Osteoblast (primary cell): ENCODE data around the gene ACTL6B. TPM values are rescaled to one million over a fixed set of nuclear protein-coding genes. Genes with fewer than 3 reads are reported as not detected.

Source experiments
- DNase-seq: peaks from one replicate; pipeline ENCODE4 v3.0.0; 2011; ENCODE audit warnings: low spot score, mixed read lengths; ENCODE audit not compliant: insufficient read length; ENCODE audit errors: missing footprints
- H2AFZ ChIP-seq: 2 replicates; pipeline ENCODE4 v1.6.0; 2011; ENCODE audit warnings: mild to moderate bottlenecking, low read length
- H3K27ac ChIP-seq: 2 replicates; pipeline ENCODE4 v1.5.1; 2011; ENCODE audit warnings: mild to moderate bottlenecking, low read depth, low read length, moderate library complexity
- H3K27me3 ChIP-seq: 2 replicates; pipeline ENCODE4 v1.6.0; 2012; ENCODE audit warnings: mild to moderate bottlenecking, control low read depth, inconsistent platforms, low read length, moderate library complexity; ENCODE audit not compliant: insufficient read depth
- H3K36me3 ChIP-seq: 2 replicates; pipeline ENCODE4 v1.5.1; 2011; ENCODE audit warnings: mild to moderate bottlenecking, low read length, control low read depth, moderate library complexity; ENCODE audit not compliant: insufficient read depth
- H3K4me1 ChIP-seq: 2 replicates; pipeline ENCODE4 v1.5.1; 2011; ENCODE audit warnings: mild to moderate bottlenecking, low read length, control low read depth, moderate library complexity; ENCODE audit not compliant: insufficient read depth
- H3K4me2 ChIP-seq: 2 replicates; pipeline ENCODE4 v1.6.0; 2011; ENCODE audit warnings: mild to moderate bottlenecking, low read length; ENCODE audit not compliant: insufficient read depth
- H3K4me3 ChIP-seq: fragments of 200-600 bp; sonication (generic); 3 replicates; pipeline ENCODE4 v1.5.1; 2012; ENCODE audit warnings: mild to moderate bottlenecking, low read length, inconsistent platforms; ENCODE audit not compliant: insufficient read depth
- H3K79me2 ChIP-seq: 2 replicates; pipeline ENCODE4 v1.6.0; 2012; ENCODE audit warnings: mild to moderate bottlenecking, low read length, control low read depth, inconsistent platforms; ENCODE audit not compliant: insufficient read depth
- H3K9me3 ChIP-seq: 2 replicates; pipeline ENCODE4 v1.5.1; 2011; ENCODE audit warnings: low read depth, low read length, control low read depth
- H4K20me1 ChIP-seq: 2 replicates; pipeline ENCODE4 v1.6.0; 2012; ENCODE audit warnings: mild to moderate bottlenecking, low read length, control low read depth; ENCODE audit not compliant: insufficient read depth
- total RNA-seq: library from RNA; depleted of rRNA; stranded (reverse); fragments of >200 nt; gene quantifications from 2 replicates; pipeline ENCODE4 v1.2.3, GENCODE V29; 2012
- TF ChIP-seq, protein P1 (sequence below): IDR thresholded peaks from 2 replicates; pipeline ENCODE4 v1.5.1; 2011; ENCODE audit warnings: mild to moderate bottlenecking, low read depth, low read length, moderate library complexity; ENCODE audit errors: extremely low read depth

Gene ACTL6B
- total RNA-seq, 1 donor: not detected

DNA sequence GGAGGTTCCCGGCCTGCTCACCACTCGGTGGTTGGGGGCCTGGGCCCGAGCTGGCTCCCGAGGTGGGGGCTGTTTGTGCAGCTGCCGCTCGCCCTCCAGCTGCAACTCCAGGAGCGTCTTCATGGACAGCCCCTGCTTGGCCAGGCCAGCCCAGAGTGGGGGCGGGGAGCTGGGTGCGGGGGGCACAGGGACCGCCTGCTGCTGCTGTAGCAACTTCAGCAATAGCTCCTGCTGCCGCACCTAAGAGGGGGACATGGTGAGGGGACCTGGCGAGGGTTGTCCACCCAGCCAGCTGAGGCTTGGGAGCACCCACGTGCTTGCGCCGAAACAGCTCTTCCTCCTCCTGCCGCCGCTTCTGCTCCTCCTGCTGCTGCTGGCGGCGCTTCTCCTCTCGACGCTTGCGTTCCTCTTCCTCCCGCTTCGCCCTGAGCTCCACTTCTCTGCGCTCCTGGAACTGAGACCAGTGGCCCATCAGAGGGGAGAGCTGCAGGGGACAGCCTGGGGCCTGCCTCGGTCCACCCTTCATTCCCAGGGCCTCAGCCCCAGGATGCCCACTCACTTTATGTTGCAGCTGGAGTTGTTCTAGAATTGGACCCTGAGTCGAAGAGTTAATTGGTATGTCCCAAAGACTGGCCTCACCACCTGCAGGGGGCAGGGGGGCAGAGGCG is 26.9 kb upstream of the ACTL6B start:
- Histone ChIP-seq H3K79me2 (peaks cover 10% of the 10 kb centered on the region), H2AFZ (no peak overlapping the region), H3K4me2 (no peak overlapping the region), H4K20me1 (peaks cover 31% of the 10 kb centered on the region), H3K27ac (no peak overlapping the region), H3K27me3 (no peaks in the 10 kb centered on the region), H3K36me3 (peaks cover 39% of the 10 kb centered on the region), H3K4me3 (no peak overlapping the region), H3K9me3 (no peaks in the 10 kb centered on the region), H3K4me1 (peaks cover 3% of the 10 kb centered on the region)
- DNase-seq: peak; percentile 84
- TF ChIP-seq, protein P1, sequence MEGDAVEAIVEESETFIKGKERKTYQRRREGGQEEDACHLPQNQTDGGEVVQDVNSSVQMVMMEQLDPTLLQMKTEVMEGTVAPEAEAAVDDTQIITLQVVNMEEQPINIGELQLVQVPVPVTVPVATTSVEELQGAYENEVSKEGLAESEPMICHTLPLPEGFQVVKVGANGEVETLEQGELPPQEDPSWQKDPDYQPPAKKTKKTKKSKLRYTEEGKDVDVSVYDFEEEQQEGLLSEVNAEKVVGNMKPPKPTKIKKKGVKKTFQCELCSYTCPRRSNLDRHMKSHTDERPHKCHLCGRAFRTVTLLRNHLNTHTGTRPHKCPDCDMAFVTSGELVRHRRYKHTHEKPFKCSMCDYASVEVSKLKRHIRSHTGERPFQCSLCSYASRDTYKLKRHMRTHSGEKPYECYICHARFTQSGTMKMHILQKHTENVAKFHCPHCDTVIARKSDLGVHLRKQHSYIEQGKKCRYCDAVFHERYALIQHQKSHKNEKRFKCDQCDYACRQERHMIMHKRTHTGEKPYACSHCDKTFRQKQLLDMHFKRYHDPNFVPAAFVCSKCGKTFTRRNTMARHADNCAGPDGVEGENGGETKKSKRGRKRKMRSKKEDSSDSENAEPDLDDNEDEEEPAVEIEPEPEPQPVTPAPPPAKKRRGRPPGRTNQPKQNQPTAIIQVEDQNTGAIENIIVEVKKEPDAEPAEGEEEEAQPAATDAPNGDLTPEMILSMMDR: no peak

DNA sequence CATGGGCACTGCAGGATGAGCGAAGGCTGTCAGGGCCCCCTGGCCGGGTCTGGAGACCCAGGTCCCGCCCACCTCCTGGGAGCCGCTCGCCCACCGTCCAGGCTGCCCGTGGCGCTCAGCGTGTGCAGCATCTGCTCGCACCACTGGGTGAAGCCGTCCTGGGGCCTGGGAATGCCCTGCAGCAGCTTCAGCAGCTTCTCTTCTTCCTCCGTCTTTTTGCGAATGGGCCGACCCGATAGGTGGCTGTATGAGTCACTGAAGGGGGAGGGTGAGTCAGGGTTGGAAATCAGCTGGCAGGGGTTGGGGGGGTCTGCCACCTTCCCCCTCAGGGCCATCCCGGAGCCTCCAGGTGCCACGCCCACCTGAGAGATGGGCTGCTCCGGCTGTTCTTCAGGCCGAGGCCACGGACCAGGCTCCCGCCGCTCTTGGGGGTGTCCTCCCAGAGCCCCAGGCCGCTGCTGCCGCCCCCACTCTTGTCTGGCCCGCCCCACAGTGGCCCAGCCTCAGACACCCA is 26.0 kb upstream of the ACTL6B start:
- TF ChIP-seq, protein P1: no peak
- Histone ChIP-seq H3K79me2 (peaks cover 12% of the 10 kb centered on the region), H3K4me3 (no peak overlapping the region), H3K9me3 (no peaks in the 10 kb centered on the region), H3K36me3 (peaks cover 47% of the 10 kb centered on the region), H3K27me3 (no peaks in the 10 kb centered on the region), H2AFZ (no peak overlapping the region), H3K4me1 (peaks cover 3% of the 10 kb centered on the region), H4K20me1 (peaks cover 33% of the 10 kb centered on the region), H3K4me2 (no peak overlapping the region), H3K27ac (no peak overlapping the region)
- peak; percentile 89 for DNase-seq

DNA sequence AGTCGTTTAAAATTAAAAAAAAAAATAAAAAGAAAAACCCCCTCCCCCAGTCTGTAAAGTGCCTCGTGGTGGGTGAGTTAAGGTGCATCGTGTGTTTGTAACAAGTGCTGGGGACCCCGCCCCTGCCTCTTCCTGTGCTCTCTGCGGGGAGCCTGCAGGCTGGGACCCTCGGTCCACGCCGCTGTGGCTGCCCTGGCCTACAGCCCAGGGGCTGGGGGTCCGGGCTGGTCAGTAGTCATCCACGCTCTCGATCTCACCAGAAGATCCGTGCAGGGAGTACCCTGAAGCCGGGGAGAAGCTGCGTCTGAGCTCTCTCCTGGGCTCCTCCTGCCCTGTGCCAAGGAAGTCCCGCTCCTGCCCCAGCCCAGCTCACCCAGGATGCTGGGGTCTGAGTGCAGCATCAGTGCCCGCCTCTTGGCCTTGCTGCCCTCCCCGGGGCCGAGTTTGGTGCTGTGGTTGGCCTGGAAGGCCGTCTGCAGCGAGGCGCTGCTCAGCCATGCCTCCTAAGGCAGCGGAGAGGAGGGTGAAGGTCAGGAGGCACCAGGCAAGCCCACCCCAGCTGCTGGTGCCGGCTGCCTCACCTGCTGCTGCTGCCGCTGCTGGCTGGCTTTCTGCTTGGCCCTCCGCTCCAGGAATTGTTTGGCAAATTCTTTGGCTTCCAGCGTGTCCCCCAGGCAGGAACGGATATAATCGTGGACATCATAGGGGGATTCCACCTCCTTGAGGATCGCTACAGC is 25.4 kb upstream of the ACTL6B start:
- H3K79me2 ChIP-seq: peaks cover 18% of the 10 kb centered on the region
- DNase-seq: peak; percentile 86
- TF ChIP-seq, protein P1: no peak
- H3K27ac ChIP-seq: no peak overlapping the region
- H3K4me1 ChIP-seq: peaks cover 3% of the 10 kb centered on the region
- no peak overlapping the region for H3K4me2 ChIP-seq
- no peaks in the 10 kb centered on the region for H3K9me3 ChIP-seq
- no peak overlapping the region for H3K4me3 ChIP-seq
- H4K20me1 ChIP-seq: peaks cover 34% of the 10 kb centered on the region
- peaks cover 53% of the 10 kb centered on the region for H3K36me3 ChIP-seq
- no peaks in the 10 kb centered on the region for H3K27me3 ChIP-seq
- H2AFZ ChIP-seq: no peak overlapping the region

DNA sequence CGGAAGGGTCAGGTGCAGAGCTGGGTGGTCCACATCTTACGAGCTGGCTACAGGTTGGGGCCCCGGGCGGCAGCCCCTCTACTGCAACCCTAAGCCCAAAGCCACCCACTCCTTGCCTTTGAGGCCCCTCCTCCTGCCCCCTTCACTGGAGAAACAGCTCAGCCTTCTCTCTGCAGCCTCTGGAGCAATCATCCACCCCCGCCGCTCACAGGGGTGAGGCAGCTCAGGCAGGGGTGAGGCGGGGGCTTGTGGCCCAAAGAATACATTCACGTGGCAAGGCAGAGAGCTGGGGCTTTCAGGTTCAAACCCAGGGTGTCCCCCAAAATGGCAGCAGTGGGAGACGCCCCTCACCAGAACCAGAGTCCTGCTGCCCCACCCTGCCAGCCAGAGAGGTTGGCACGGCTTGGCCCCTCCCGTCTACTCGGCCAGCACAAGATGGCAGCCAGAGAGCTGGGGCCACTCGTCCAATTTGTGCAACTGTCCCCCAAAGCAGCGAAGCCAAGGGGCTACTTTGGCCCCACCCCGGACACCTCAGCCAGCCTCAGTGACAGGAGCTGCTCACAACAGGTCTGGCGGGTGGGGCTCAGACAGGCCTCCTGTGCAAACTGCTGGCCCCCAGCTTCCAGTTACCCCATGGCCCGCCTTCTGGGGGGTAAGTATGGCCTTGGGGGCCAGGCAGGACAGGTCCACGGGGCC is 24.5 kb upstream of the ACTL6B start:
- Histone ChIP-seq H3K4me1 (peaks cover 3% of the 10 kb centered on the region), H3K27ac (no peak overlapping the region), H3K36me3 (peaks cover 56% of the 10 kb centered on the region), H3K4me3 (no peak overlapping the region), H3K9me3 (no peaks in the 10 kb centered on the region), H4K20me1 (peaks cover 38% of the 10 kb centered on the region), H3K4me2 (no peak overlapping the region), H3K79me2 (peaks cover 27% of the 10 kb centered on the region), H3K27me3 (no peaks in the 10 kb centered on the region), H2AFZ (no peak overlapping the region)
- TF ChIP-seq, protein P1: no peak
- DNase-seq: peak; percentile 89
